Posterior vena cava (tissue), 2 donors: ENCODE data around the gene NATD1. TPM values are rescaled to one million over a fixed set of nuclear protein-coding genes. Genes with fewer than 3 reads are reported as not detected.
A peak's percentile ranks its signal among the peaks of the same experiment; 100 is the strongest.
"Not testable (repeated sequence)": the region's sequence is repeated elsewhere in the genome, so short reads cannot be mapped to it uniquely, and the experiment has no call there.

Experiments
- DNase-seq: peaks from one replicate; pipeline ENCODE4 v3.0.0-alpha.2; 2020; ENCODE audit warnings: low spot score
- intact Hi-C, 2 donors: fragments of 100-400 bp; cut with DNase I; formaldehyde crosslinking; loops; one replicate each; pipeline versions ENCODE4 v1.14.1 to v1.14.2; 2022 to 2023
- total RNA-seq, 2 donors: library from RNA; stranded (reverse); fragmentation: NEBNext Ultra II Directional; extraction: Animal tissue kit (Norgen Biotek cat#: 25700); gene quantifications; one replicate each; pipeline ENCODE4 v1.2.1, GENCODE V29; 2021
- donor health status: DM: yes; HTN: yes; CAD: no.
- donor health status: DM: yes; HTN: yes; CAD: no.

NATD1 gene
- total RNA-seq, 2 donors from 2014 or later, result 7.8 to 8.8 TPM

GRCh38 chr17:21209511-21210175, 43.6 kb downstream of the NATD1 start:
- DNase-seq, result no peak
- intact Hi-C loops, result loop anchor here (5.0 to 10.0 kb wide), 3 partner anchors 42 to 85 kb away; partner anchors contain the start of gene DHRS7B (in 2 of the 2)

- intact Hi-C loops, result loop anchor here (5.0 to 10.0 kb wide), 2 partner anchors 41 to 84 kb away; partner anchors contain the start of gene DHRS7B (in 1 of the 2)
- no peak for DNase-seq
Measured at GRCh38 chr17:21208352-21208751, 44.9 kb downstream of the NATD1 start.

- DNase-seq, result no peak
- intact Hi-C loops, result loop anchor here (5.0 to 10.0 kb wide), 2 partner anchors 38 to 80 kb away; partner anchors contain the start of gene DHRS7B (in 1 of the 2)
Measured at GRCh38 chr17:21204935-21205334, 48.3 kb downstream of the NATD1 start.

- intact Hi-C loops, result loop anchor here in 1 of 2 donors (10.0 kb wide), 1 partner anchor 78 kb away; the partner anchor contains the start of gene DHRS7B
Measured at GRCh38 chr17:21202512-21202911, 50.7 kb downstream of the NATD1 start.

GRCh38 chr17:21201874-21202273, 51.3 kb downstream of the NATD1 start:
- DNase-seq, result no peak
- intact Hi-C loops, result loop anchor here in 1 of 2 donors (10.0 kb wide), 1 partner anchor 77 kb away; the partner anchor contains the start of gene DHRS7B

More at GRCh38 chr17:21202512-21202911, 50.7 kb downstream of the NATD1 start:
- no peak for DNase-seq

- no peak for DNase-seq
Measured at GRCh38 chr17:21201298-21201595, 52.0 kb downstream of the NATD1 start.

GRCh38 chr17:21200590-21201297, 52.5 kb downstream of the NATD1 start:
- no peak for DNase-seq
- intact Hi-C loops, result loop anchor here in 1 of 2 donors (10.0 kb wide), 1 partner anchor 76 kb away; the partner anchor contains the start of gene DHRS7B

More at GRCh38 chr17:21201298-21201595, 52.0 kb downstream of the NATD1 start:
- intact Hi-C loops, result loop anchor here in 1 of 2 donors (10.0 kb wide), 1 partner anchor 76 kb away; the partner anchor contains the start of gene DHRS7B

GRCh38 chr17:21199856-21200255, 53.4 kb downstream of the NATD1 start:
- intact Hi-C loops, result loop anchor here in 1 of 2 donors (10.0 kb wide), 1 partner anchor 75 kb away; the partner anchor contains the start of gene DHRS7B
- no peak for DNase-seq

GRCh38 chr17:21199311-21199710, 53.9 kb downstream of the NATD1 start:
- intact Hi-C loops, result no loop called here
- DNase-seq, result no peak

GRCh38 chr17:21198411-21198810, 54.8 kb downstream of the NATD1 start:
- intact Hi-C loops, result no loop called here
- no peak for DNase-seq

GRCh38 chr17:21196126-21196525, 57.1 kb downstream of the NATD1 start:
- intact Hi-C loops, result no loop called here
- peak; percentile 25 for DNase-seq

GRCh38 chr17:21194703-21195102, 58.5 kb downstream of the NATD1 start:
- intact Hi-C loops, result no loop called here
- DNase-seq, result no peak

GRCh38 chr17:21194226-21194625, 59.0 kb downstream of the NATD1 start:
- intact Hi-C loops, result no loop called here
- DNase-seq, result no peak

- intact Hi-C loops, result no loop called here
- DNase-seq, result no peak
Measured at GRCh38 chr17:21193031-21193430, 60.2 kb downstream of the NATD1 start.

- DNase-seq, intact Hi-C loops: not testable (repeated sequence)
Measured at GRCh38 chr17:21192414-21192813, 60.8 kb downstream of the NATD1 start.

GRCh38 chr17:21191698-21192097, 61.5 kb downstream of the NATD1 start:
- DNase-seq, result no peak
- intact Hi-C loops, result no loop called here

GRCh38 chr17:21190078-21190477, 63.1 kb downstream of the NATD1 start:
- intact Hi-C loops, result no loop called here
- DNase-seq, result peak; percentile 16

GRCh38 chr17:21189361-21189760, 63.8 kb downstream of the NATD1 start:
- no peak for DNase-seq
- intact Hi-C loops, result no loop called here
